SU-DHL-6 (cell line): ENCODE measurements around the gene ARHGAP27.

ENCODE experiments used
- H2AFZ ChIP-seq: fragments of 200-600 bp; sonication (generic); 2 replicates; pipeline ENCODE4 v1.6.1; 2014; ENCODE audit warnings: low read depth, mild to moderate bottlenecking, moderate library complexity, mixed read lengths, antibody characterized with exemption, low read length; ENCODE audit not compliant: severe bottlenecking
- H3F3A ChIP-seq: fragments of 200-600 bp; shearing (Covaris generic); 2 replicates; pipeline ENCODE4 v1.6.0; 2016; ENCODE audit warnings: antibody characterized with exemption, mild to moderate bottlenecking; ENCODE audit not compliant: insufficient read depth
- H3K27ac ChIP-seq: fragments of 200-600 bp; sonication (generic); 2 replicates; pipeline ENCODE4 v1.5.1; 2016; ENCODE audit warnings: low read depth, mild to moderate bottlenecking, low read length, moderate library complexity, mixed read lengths
- H3K27me3 ChIP-seq: fragments of 200-600 bp; sonication (generic), shearing (Covaris generic); 2 replicates; pipeline ENCODE4 v1.6.0; 2014; ENCODE audit warnings: mild to moderate bottlenecking, low read length
- H3K36me3 ChIP-seq: fragments of 200-600 bp; sonication (generic); 2 replicates; pipeline ENCODE4 v1.6.1; 2014; ENCODE audit warnings: mild to moderate bottlenecking, low read length, mixed read lengths
- H3K4me2 ChIP-seq: fragments of 300-600, 200-600 bp; shearing (Covaris generic), sonication (generic); 2 replicates; pipeline ENCODE4 v1.6.0; 2014; ENCODE audit warnings: low read length, low read depth, mild to moderate bottlenecking; ENCODE audit not compliant: poor library complexity, severe bottlenecking
- H3K4me3 ChIP-seq: fragments of 200-600 bp; sonication (generic); 2 replicates; pipeline ENCODE4 v1.5.1; 2014; ENCODE audit warnings: antibody characterized with exemption, low read length, mild to moderate bottlenecking, mixed read lengths; ENCODE audit not compliant: insufficient read depth, poor library complexity, severe bottlenecking
- H3K79me2 ChIP-seq: fragments of 200-600 bp; sonication (generic); 2 replicates; pipeline ENCODE4 v1.6.1; 2014; ENCODE audit warnings: mild to moderate bottlenecking, low read length, moderate library complexity; ENCODE audit not compliant: insufficient read depth
- H3K9ac ChIP-seq: fragments of 200-600 bp; sonication (generic); 2 replicates; pipeline ENCODE4 v1.7.0; 2014; ENCODE audit warnings: mild to moderate bottlenecking, low read length
- H3K9me2 ChIP-seq: fragments of 200-600 bp; sonication (generic); replicated peaks from 2 replicates; pipeline ENCODE4 v1.6.1; 2014; ENCODE audit warnings: low read length; ENCODE audit not compliant: insufficient read depth
- H3K9me3 ChIP-seq: fragments of 200-600 bp; sonication (generic); 2 replicates; pipeline ENCODE4 v1.6.1; 2014; ENCODE audit warnings: low read length, mixed read lengths; ENCODE audit not compliant: insufficient read depth
- H4K20me1 ChIP-seq: fragments of 200-600 bp; sonication (generic); 2 replicates; pipeline ENCODE4 v1.6.1; 2014; ENCODE audit warnings: low read depth, mild to moderate bottlenecking, antibody characterized with exemption, low read length, moderate library complexity, mixed read lengths
- CTCF ChIP-seq: fragments of 200-600 bp; sonication (generic); IDR thresholded peaks from one replicate; pipeline ENCODE4 v1.5.1; 2017; ENCODE audit warnings: antibody characterized with exemption, mild to moderate bottlenecking, low read length, moderate library complexity; ENCODE audit not compliant: insufficient read depth, poor library complexity, severe bottlenecking
- EZH2phosphoT487 ChIP-seq: fragments of 200-600 bp; sonication (generic), shearing (Covaris generic); conservative IDR thresholded peaks from 2 replicates; pipeline ENCODE4 v1.6.1; 2018; ENCODE audit warnings: mild to moderate bottlenecking, antibody characterized with exemption, low read length, moderate library complexity, mixed read lengths

ARHGAP27 gene

GRCh38 chr17:45431531-45432404, 902 bp downstream of the ARHGAP27 start:
- H3K9ac ChIP-seq, result no peak overlapping the region
- no peaks in the 10 kb centered on the region for H4K20me1 ChIP-seq
- H3K79me2 ChIP-seq, result no peaks in the 10 kb centered on the region
- no peaks in the 10 kb centered on the region for H3K36me3 ChIP-seq
- no peaks in the 10 kb centered on the region for H3K9me2 ChIP-seq
- H3K9me3 ChIP-seq, result no peaks in the 10 kb centered on the region
- no peaks in the 10 kb centered on the region for H3K27me3 ChIP-seq
- peak overlapping the region; percentile 57 for H3K4me2 ChIP-seq
- peak overlapping the region; percentile 64 for H2AFZ ChIP-seq
- peaks cover 8% of the 10 kb centered on the region for H3F3A ChIP-seq
- no peak overlapping the region for H3K27ac ChIP-seq
- TF ChIP-seq CTCF (no peak), EZH2phosphoT487 (no peak)
- peak overlapping the region; percentile 42 for H3K4me3 ChIP-seq

- peak overlapping the region; percentile 57 for H3K4me2 ChIP-seq
- H3F3A ChIP-seq, result peaks cover 8% of the 10 kb centered on the region
- H3K36me3 ChIP-seq, result no peaks in the 10 kb centered on the region
- H3K27ac ChIP-seq, result no peak overlapping the region
- TF ChIP-seq EZH2phosphoT487 (no peak), CTCF (no peak)
- no peaks in the 10 kb centered on the region for H3K9me3 ChIP-seq
- H2AFZ ChIP-seq, result peak overlapping the region; percentile 64
- H4K20me1 ChIP-seq, result no peaks in the 10 kb centered on the region
- H3K27me3 ChIP-seq, result no peaks in the 10 kb centered on the region
- peak overlapping the region; percentile 42 for H3K4me3 ChIP-seq
- no peaks in the 10 kb centered on the region for H3K9me2 ChIP-seq
- H3K9ac ChIP-seq, result no peak overlapping the region
- H3K79me2 ChIP-seq, result no peaks in the 10 kb centered on the region
These were observed 1.7 kb downstream of the ARHGAP27 start for GRCh38 chr17:45430738-45431530.

GRCh38 chr17:45430006-45430737, 2.5 kb downstream of the ARHGAP27 start:
- H3F3A ChIP-seq, result peaks cover 8% of the 10 kb centered on the region
- H2AFZ ChIP-seq, result no peak overlapping the region
- no peaks in the 10 kb centered on the region for H3K36me3 ChIP-seq
- H3K27ac ChIP-seq, result no peak overlapping the region
- H3K4me3 ChIP-seq, result no peak overlapping the region
- no peak overlapping the region for H3K9ac ChIP-seq
- H3K9me3 ChIP-seq, result no peaks in the 10 kb centered on the region
- no peaks in the 10 kb centered on the region for H4K20me1 ChIP-seq
- no peaks in the 10 kb centered on the region for H3K79me2 ChIP-seq
- TF ChIP-seq EZH2phosphoT487 (no peak), CTCF (no peak)
- no peaks in the 10 kb centered on the region for H3K9me2 ChIP-seq
- H3K4me2 ChIP-seq, result no peak overlapping the region
- no peaks in the 10 kb centered on the region for H3K27me3 ChIP-seq
